HEK293T (cell line): Measurements from ENCODE around the gene CD4.
A peak's percentile ranks its signal among the peaks of the same experiment; 100 is the strongest.

ENCODE experiments used
- CTCF ChIA-PET: fragments of 350-600 bp; formaldehyde crosslinking; extraction: SDS; loops from one replicate; lab custom pipeline; 2021; ENCODE audit warnings: antibody characterized with exemption, inconsistent platforms; lab: Yijun Ruan, JAX
- POLR2A ChIA-PET: fragments of 350-600 bp; formaldehyde crosslinking; extraction: SDS; loops from one replicate; lab custom pipeline; 2020; ENCODE audit warnings: antibody characterized with exemption, inconsistent platforms; lab: Yijun Ruan, JAX
- DNase-seq: peaks from one replicate; pipeline ENCODE4 v3.0.0; 2012; ENCODE audit warnings: mixed read lengths; ENCODE audit errors: extremely low spot score
- ARNT ChIP-seq: fragments of 450-650 bp; IDR thresholded peaks from 2 replicates; pipeline ENCODE4 v1.6.1; 2017; ENCODE audit warnings: mild to moderate bottlenecking
- BHLHE40 ChIP-seq: fragments of 450-650 bp; IDR thresholded peaks from 2 replicates; pipeline ENCODE4 v1.6.1; 2016; ENCODE audit warnings: mild to moderate bottlenecking, moderate library complexity, borderline replicate concordance
- CTBP1 ChIP-seq: fragments of 450-650 bp; IDR thresholded peaks from 2 replicates; pipeline ENCODE4 v1.6.1; 2016; ENCODE audit warnings: borderline replicate concordance
- ELF4 ChIP-seq: fragments of 450-650 bp; IDR thresholded peaks from 2 replicates; pipeline ENCODE4 v1.6.1; 2017; ENCODE audit warnings: antibody characterized with exemption
- FOXA1 ChIP-seq: fragments of 450-650 bp; IDR thresholded peaks from 2 replicates; pipeline ENCODE4 v1.6.1; 2016; ENCODE audit warnings: mild to moderate bottlenecking
- FOXK2 ChIP-seq: fragments of 450-650 bp; IDR thresholded peaks from 2 replicates; pipeline ENCODE4 v1.6.1; 2016; ENCODE audit warnings: mild to moderate bottlenecking
- FOXM1 ChIP-seq: fragments of 450-650 bp; IDR thresholded peaks from 2 replicates; pipeline ENCODE4 v1.6.1; 2017; ENCODE audit warnings: mild to moderate bottlenecking, borderline replicate concordance
- HDGF ChIP-seq: fragments of 450-650 bp; IDR thresholded peaks from 2 replicates; pipeline ENCODE4 v1.6.1; 2017; ENCODE audit warnings: antibody characterized with exemption, borderline replicate concordance
- L3MBTL2 ChIP-seq: fragments of 450-650 bp; conservative IDR thresholded peaks from 2 replicates; pipeline ENCODE4 v1.6.1; 2016; ENCODE audit warnings: mild to moderate bottlenecking
- LEF1 ChIP-seq: fragments of 450-650 bp; IDR thresholded peaks from 2 replicates; pipeline ENCODE4 v1.6.1; 2017; ENCODE audit warnings: mild to moderate bottlenecking, borderline replicate concordance
- NFRKB ChIP-seq: fragments of 450-650 bp; IDR thresholded peaks from 2 replicates; pipeline ENCODE4 v1.6.1; 2016; ENCODE audit warnings: mild to moderate bottlenecking, moderate library complexity
- PKNOX1 ChIP-seq: fragments of 450-650 bp; IDR thresholded peaks from 2 replicates; pipeline ENCODE4 v1.6.1; 2016
- SP1 ChIP-seq: fragments of 450-650 bp; IDR thresholded peaks from 2 replicates; pipeline ENCODE4 v1.6.1; 2017
- SUZ12 ChIP-seq: fragments of 450-650 bp; IDR thresholded peaks from 2 replicates; pipeline ENCODE4 v1.6.1; 2016; ENCODE audit warnings: mild to moderate bottlenecking
- TARDBP ChIP-seq: fragments of 450-650 bp; IDR thresholded peaks from 2 replicates; pipeline ENCODE4 v1.6.1; 2016
- ZNF384 ChIP-seq: fragments of 450-650 bp; IDR thresholded peaks from 2 replicates; pipeline ENCODE4 v1.6.1; 2016

Gene CD4

GRCh38 chr12:6778574-6779550, 10.5 kb upstream of the CD4 start:
- peak; percentile 87 for DNase-seq
- CTCF ChIA-PET, result interaction anchor here (0.6 to 5.5 kb wide), 10 partner anchors 8 to 172 kb away, joined by 3 to 26 read pairs (median 4); partner anchors contain the start of genes COPS7A, MLF2, PTMS and USP5
- no peak for TF ChIP-seq ZNF384
- TF ChIP-seq SUZ12, result no peak
- no peak for TF ChIP-seq HDGF
- TF ChIP-seq SP1, result no peak
- TF ChIP-seq L3MBTL2, result peak; percentile 70
- no peak for TF ChIP-seq FOXM1
- no peak for TF ChIP-seq LEF1
- POLR2A ChIA-PET, result interaction anchor here (0.8 to 3.5 kb wide), 4 partner anchors 12 to 55 kb away, joined by 6 to 40 read pairs (median 26); partner anchors contain the start of genes COPS7A, MLF2 and PTMS

- no peak for DNase-seq
- TF ChIP-seq TARDBP (no peak), LEF1 (no peak), ZNF384 (no peak), FOXK2 (no peak), SUZ12 (no peak)
- ChIA-PET POLR2A (interaction anchor here (1.2 to 3.5 kb wide), 3 partner anchors 13 to 56 kb away, joined by 4 to 28 read pairs (median 5); partner anchors contain the start of genes COPS7A, MLF2 and PTMS), CTCF (interaction anchor here (1.3 to 5.5 kb wide), 3 partner anchors 13 to 26 kb away, joined by 7 to 26 read pairs (median 18); partner anchors contain the start of genes MLF2 and PTMS)
Measured at GRCh38 chr12:6779708-6780432, 9.5 kb upstream of the CD4 start.

- ChIA-PET CTCF (interaction anchor here (1.3 to 5.5 kb wide), 3 partner anchors 13 to 26 kb away, joined by 7 to 26 read pairs (median 18); partner anchors contain the start of genes MLF2 and PTMS), POLR2A (interaction anchor here (1.2 to 3.5 kb wide), 3 partner anchors 14 to 57 kb away, joined by 4 to 28 read pairs (median 5); partner anchors contain the start of genes COPS7A, MLF2 and PTMS)
- TF ChIP-seq SP1 (no peak), ARNT (no peak), SUZ12 (no peak)
- no peak for DNase-seq
Measured at GRCh38 chr12:6780573-6780972, 8.8 kb upstream of the CD4 start.

- no peak for DNase-seq
- TF ChIP-seq ARNT (no peak), LEF1 (no peak)
- POLR2A ChIA-PET, result interaction anchor here (1.0 to 3.5 kb wide), 4 partner anchors 16 to 69 kb away, joined by 3 to 28 read pairs (median 4); partner anchors contain the start of genes CDCA3, MLF2, PTMS and USP5
- CTCF ChIA-PET, result interaction anchor here (0.6 to 2.7 kb wide), 4 partner anchors 15 to 49 kb away, joined by 4 to 18 read pairs (median 6); partner anchors contain the start of genes MLF2 and PTMS
Measured at GRCh38 chr12:6782119-6782518, 7.2 kb upstream of the CD4 start.

GRCh38 chr12:6782850-6783566, 6.3 kb upstream of the CD4 start:
- no peak for TF ChIP-seq LEF1
- TF ChIP-seq L3MBTL2, result no peak
- no peak for TF ChIP-seq ARNT
- TF ChIP-seq ELF4, result no peak
- no peak for TF ChIP-seq SP1
- TF ChIP-seq ZNF384, result no peak
- TF ChIP-seq HDGF, result no peak
- no peak for TF ChIP-seq CTBP1
- TF ChIP-seq FOXM1, result no peak
- TF ChIP-seq BHLHE40, result no peak
- TF ChIP-seq TARDBP, result no peak
- TF ChIP-seq NFRKB, result no peak
- no peak for TF ChIP-seq PKNOX1
- DNase-seq, result no peak
- POLR2A ChIA-PET, result interaction anchor here (1.0 to 3.5 kb wide), 6 partner anchors 17 to 68 kb away, joined by 3 to 28 read pairs (median 6); partner anchors contain the start of genes CDCA3, MLF2, PTMS and USP5
- CTCF ChIA-PET, result interaction anchor here (0.6 to 1.7 kb wide), 4 partner anchors 16 to 42 kb away, joined by 4 to 7 read pairs (median 4); partner anchors contain the start of genes MLF2 and PTMS

GRCh38 chr12:6783828-6784227, 5.5 kb upstream of the CD4 start:
- no peak for DNase-seq
- POLR2A ChIA-PET, result interaction anchor here (1.0 to 2.7 kb wide), 5 partner anchors 17 to 108 kb away, joined by 3 to 19 read pairs (median 5); partner anchors contain the start of genes MLF2 and PTMS
- no peak for TF ChIP-seq FOXA1
- TF ChIP-seq ARNT, result no peak
- TF ChIP-seq SP1, result no peak
- TF ChIP-seq CTBP1, result no peak
- TF ChIP-seq LEF1, result no peak
- TF ChIP-seq TARDBP, result no peak
- TF ChIP-seq L3MBTL2, result no peak
- no peak for TF ChIP-seq SUZ12
- TF ChIP-seq ELF4, result no peak
- TF ChIP-seq PKNOX1, result no peak
- no peak for TF ChIP-seq NFRKB
- TF ChIP-seq BHLHE40, result no peak
- CTCF ChIA-PET, result interaction anchor here (0.6 to 1.4 kb wide), 4 partner anchors 12 to 68 kb away, joined by 3 to 7 read pairs (median 4); partner anchors contain the start of genes MLF2 and USP5
